GM19023 (cell line): ENCODE results near the gene RAD51B.
"Not testable (repeated sequence)": the region's sequence is repeated elsewhere in the genome, so short reads cannot be mapped to it uniquely, and the experiment has no call there.

Experiments used
- ATAC-seq: cut with Tn5 transposase; IDR thresholded peaks from one replicate; pipeline ENCODE4 v1.9.1; 2021; ENCODE audit warnings: mild to moderate bottlenecking, moderate library complexity; ENCODE audit not compliant: unreplicated experiment

The RAD51B gene

DNA sequence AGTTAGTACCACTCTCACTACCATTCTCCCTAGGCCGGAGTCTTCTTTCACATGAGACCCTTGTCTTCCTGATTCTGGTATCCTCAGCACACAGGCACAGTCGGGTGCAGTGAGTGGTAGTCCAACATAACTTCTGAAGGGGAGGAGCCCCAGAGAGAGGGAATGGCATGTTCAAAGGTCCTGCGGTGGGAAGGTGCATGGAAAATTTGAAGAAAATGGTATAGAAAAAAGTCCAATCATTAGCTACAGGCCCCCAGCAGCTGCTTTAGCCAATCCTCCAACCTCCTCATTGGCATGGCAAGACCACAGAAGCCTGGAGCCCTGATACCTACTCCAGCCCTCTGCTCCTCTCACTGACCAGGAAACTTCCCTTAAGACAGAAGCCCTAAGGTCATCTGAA, 876.7 kb downstream of the RAD51B start:
- ATAC-seq, result no peak

DNA sequence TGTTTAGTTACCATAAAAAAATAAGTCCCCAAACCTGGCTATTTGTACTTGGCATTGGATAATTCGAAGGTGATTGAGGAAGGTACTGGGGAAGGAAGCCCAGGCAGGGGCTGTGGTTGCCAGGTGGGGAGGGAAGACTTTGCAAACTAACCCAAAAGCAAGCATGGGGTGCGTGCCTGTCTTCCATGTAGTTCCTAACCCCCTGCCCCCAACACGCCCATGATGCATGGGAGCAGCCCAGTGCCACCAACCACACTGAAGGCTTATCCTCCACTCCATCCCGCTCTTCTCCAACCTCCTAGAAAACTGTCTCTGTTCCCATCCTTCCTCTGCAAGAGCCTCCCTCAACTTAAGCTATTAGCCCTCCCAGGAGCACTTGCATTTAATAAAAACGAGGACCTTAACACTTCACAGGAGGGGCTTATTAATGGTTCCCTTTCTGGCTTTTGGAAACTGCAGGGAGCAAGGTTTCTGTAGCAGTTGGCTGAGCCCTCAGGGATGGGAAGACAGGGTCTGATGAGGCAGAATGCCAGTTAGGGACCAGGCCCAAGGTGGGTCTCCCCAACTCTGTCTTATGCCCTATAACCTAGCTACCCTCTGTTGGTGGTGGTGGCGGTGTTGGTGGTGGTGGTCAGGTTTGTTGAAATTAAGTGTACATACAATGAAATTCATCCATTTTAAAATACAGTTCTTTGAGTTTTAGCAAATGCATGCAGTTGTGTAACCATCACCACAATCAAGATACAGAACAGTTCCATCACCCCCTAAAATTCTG, 877.3 kb downstream of the RAD51B start:
- ATAC-seq, result no peak

DNA sequence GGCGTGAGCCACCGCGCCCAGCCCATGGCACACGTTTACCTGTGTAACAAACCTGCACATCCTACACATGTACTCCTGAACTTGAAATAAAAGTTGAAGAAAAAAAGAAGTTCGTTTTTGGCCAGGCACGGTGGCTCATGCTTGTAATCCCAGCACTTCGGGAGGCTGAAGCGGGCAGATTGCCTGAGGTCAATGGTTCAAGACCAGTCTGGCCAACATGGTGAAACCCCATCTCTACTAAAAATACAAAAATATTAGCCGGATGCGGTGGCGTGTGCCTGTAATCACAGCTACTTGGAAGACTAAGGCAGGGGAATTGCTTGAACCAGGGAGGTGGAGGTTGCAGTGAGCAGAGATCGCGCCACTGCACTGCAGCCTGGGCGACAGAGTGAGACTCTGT, 879.2 kb downstream of the RAD51B start:
- not testable (repeated sequence) for ATAC-seq

DNA sequence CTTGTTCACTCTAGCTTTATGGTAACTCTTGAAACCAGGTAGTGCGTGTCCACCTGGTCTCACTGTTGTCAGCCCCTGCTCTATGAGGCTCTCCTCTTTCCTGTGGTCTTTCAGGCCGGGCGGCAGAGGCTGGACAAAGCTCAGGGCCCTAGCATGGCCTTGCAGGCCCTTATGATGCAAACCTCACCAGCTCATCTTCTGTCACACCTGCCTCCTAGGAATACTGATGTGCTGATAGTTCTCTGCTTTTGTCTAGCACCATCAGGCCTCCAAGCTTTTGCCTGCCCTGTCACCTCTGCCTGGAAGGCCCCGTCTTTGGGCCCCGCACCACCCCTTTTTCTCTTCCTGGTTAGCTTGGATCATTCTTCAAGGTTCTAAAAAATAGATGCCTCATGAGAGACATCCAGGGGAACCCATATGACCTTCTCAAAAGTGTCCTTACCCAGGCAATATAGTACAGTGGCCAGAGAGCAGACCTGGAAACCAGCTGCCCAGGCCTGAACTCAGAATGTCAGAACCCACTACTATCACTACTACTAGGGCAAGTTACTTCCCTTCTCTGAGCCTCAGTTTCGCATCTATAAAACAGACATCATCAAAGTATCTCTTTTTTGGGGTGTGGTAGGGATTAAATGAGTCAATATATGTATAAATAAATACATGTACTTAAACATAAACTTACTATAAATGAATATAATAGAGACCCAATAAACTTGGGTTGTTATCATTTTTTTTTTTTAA, 881.6 kb downstream of the RAD51B start:
- ATAC-seq, result no peak

DNA sequence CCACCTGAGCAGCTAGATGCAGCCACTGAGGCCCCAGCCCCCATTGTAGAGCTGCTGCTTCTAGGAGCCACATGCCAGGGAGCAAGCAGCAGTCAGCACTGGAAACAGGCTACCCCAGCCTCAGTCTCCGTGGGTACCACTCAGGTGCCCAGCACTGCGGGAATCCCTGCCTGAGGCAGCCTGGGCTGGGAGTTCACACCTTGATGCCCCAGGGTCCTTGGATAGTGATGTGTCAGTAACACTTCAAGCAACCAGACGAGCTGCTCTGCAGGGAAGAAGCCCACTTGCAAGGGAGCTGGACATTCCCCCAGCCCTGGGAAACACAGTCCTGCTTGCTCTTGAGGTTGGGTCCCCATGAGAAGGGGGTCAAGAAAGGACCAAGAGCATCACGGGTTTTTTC, 882.6 kb downstream of the RAD51B start:
- ATAC-seq, result no peak

DNA sequence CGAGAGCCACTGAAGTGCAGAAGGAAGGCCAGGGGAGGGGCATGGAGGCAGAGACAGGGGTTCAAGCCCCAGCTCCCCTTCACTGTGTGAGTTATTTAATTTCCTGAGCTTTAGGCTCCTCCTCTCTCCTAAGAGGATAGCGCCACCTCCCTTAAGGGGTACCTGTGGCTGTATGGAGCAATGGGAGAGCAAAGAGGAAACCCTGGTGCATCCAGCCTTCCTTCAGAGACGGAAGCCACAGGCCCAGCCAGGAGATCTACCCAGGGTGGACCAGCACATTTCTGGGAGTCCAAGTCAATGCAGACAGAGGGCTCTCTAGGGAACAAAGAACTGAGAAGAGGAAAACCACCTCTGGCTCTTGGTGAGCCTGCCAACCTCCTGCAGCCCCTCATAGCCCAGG, 883.0 kb downstream of the RAD51B start:
- no peak for ATAC-seq

DNA sequence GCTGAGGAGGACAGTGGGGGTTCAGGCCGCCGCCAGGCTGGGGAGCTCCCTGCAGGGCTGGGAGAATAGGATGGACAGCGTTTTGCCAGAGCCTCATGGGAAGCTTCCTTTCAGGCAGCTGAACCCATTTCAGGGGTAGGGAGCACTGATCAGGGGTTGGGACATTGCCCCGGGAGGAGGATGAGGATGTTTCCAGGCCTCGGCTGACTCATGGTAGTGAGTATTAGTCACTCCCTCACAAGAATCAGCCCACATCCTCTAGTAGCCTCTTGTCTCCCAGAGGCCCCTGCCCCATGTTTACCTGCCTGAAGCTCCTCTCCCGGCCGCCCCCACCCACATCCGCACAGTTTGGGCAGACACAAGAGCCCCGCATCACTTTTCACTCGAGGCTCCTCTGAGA, 883.5 kb downstream of the RAD51B start:
- no peak for ATAC-seq

DNA sequence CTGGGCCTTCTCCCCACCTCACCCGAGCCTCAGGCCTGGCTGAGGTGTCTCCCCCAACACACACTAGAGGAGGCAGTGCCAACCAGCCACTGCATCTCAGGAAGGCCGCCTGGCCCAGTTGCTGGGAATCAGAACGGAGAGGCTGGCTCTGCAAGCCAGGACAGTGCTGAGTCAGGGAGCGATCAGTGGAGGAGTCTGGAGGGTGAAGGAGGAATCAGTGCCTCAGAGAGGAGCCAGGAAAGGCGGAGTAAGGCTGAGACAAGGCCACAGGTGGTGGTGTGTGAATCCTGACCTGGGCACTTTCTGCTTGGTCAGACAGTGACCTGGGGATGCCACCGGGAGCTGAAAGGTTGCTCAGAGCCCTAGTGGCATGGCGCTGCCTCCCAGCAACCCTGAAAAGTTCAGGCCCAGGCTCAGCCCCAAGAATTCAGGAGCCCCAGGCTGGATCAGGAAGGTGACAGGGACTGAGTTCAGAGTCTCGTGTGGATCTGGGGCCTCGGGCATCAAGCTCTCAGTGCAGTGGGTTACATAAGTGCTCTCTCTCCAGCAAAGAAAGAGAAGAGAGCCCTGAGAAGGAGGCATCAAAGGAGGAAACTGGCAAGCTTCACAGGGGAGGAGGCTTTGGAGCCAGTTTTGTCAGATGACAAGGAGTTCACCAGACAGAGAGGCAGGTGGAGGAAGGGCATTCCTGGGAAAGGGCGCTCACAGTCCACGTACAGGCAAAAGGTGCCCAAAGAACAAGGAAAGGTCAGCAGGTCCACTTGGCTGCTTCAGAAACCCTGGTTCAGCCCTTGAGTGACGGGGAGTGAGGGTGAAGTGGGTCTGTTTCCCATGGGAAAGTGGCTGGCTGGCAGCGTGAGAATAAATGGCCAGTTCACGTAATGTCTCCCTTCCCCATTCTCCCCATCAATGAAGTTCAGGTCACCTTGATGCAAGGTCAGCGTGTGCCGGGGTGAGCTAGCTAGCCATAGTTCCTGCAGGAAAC, 885.4 kb downstream of the RAD51B start:
- no peak for ATAC-seq

DNA sequence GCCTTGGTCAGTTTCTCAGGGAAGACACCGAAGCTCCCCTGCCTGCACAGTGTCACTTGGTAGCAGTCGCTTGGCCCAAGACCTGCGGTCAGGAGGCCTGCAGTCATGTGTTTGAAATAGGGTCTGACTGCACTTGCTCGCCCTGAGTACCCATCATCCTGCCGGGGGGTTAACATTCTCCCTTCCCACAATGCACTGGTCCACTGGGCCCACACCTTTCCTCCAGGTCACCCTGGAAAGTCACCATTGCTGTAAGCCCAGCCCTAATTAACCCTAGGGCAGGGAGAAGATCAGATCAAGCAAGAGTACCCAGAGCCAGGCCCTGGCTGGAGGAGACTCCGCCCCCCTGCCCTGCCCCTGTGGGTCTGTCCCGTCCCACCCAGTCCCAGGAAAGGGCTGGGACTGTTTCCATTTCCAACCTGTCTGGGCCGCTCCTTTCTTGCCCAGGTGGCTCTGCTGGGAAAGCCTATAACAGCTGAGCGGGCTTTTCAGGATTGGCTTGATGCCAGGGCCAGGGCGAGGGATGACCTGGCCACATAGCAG, 886.2 kb downstream of the RAD51B start:
- no peak for ATAC-seq

DNA sequence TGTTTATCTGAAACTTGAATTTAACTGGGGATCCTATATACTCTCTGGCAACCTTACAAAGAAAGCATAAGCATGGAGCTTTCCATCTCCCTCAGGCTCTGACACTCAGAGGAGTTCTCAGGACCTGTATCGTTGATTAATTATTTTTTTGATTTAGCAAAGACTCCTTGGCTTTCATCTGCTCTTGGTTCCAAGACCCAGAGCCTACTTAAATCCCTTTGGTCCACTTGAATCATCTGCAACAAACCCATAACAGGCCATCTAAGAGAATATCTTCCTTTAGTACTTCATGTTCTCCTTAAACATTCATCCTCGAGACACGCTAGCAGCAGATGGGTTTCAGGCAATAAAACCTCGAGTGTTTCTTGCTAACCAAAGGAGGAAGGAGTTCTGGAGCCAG, 887.9 kb downstream of the RAD51B start:
- ATAC-seq, result no peak

DNA sequence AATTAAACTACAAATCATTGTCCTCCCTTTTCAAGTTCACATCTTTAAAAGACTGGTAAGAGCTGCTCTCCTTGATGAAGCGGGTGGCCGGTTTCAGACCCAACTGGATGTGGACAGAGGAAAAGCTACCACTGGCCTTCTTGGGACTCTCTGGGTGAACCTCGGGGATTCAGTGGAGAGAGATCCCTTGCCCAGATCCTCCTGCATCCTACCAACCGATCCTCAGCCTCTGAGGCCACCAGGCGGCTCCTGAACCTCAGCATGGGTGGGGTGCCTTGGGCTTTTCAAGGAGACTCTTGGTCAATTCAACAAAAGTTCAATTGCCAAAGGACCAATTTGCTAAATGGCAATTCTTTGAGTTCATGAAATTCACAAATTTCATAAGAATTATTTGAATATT, 888.8 kb downstream of the RAD51B start:
- ATAC-seq, result no peak

DNA sequence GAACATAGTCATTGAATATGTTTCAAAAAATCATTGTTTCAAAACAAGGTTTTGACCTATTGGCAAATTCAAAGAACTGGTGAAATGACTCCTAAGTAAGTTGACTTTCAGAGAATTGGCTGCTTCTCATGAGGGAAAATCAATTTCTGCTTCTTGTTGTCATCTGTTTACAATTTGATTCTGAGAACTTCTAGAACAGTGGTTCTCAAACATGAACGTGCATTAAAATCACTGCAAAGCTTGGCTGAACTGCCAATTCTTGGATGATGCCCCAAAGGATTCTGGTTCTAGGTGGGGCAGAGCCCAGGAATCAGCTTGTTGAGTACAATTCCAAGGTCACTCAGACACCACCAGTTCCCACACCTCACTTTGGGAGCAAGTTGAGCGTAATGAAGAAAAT, 889.4 kb downstream of the RAD51B start:
- ATAC-seq, result no peak

DNA sequence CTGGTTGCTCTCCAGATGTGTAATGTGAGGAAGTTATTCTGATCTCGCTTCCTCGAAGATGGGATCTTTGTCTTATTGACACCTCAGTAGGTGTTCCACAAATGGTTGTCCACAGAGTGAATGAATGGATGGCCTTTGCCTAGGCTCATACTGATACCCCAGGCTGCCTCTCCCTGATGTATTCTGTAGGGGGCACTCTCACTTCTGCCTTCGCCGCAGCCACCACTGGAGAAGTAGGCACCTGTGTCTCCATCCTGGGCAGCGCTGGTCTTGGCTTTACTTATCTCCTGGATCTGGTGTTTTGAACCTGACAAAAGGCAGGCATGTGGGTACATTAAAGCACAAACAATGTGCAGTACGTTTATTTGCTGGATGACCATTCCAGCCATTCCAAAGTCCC, 891.2 kb downstream of the RAD51B start:
- no peak for ATAC-seq

DNA sequence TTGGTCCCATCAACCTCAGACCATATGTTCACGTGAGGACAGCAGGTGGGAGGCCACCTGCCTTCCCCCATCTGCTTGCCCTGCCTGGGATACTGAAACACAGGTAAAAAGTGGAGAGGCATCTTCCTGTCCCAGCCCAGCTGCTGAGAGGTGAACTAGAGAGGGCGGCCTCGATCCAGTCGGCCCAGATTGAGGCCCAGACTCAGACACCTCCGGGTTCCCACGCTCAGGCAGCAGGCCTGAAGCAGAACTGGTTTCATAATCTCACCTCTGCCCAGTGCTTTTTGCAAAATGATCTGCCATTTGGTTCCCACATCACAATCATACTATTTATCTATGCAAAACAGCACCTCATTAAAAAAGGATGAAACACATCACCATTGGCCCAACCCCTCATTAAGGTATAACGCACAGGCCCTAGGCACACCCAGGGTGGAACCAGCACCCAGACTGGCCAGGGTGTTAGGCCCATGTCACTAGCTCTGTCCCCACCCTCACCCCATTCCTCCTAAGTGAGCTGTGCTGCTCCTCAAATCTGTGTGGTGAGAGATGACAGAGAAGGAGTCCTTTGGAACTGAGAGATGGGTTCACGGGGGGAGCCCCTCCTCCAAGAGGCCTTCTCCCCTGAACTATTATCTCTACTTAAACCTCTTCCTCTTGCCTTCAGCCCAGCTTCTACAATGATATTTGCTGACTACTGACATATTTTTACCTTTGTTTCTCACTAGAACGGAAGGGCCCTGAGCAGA, 892.2 kb downstream of the RAD51B start:
- ATAC-seq, result no peak

DNA sequence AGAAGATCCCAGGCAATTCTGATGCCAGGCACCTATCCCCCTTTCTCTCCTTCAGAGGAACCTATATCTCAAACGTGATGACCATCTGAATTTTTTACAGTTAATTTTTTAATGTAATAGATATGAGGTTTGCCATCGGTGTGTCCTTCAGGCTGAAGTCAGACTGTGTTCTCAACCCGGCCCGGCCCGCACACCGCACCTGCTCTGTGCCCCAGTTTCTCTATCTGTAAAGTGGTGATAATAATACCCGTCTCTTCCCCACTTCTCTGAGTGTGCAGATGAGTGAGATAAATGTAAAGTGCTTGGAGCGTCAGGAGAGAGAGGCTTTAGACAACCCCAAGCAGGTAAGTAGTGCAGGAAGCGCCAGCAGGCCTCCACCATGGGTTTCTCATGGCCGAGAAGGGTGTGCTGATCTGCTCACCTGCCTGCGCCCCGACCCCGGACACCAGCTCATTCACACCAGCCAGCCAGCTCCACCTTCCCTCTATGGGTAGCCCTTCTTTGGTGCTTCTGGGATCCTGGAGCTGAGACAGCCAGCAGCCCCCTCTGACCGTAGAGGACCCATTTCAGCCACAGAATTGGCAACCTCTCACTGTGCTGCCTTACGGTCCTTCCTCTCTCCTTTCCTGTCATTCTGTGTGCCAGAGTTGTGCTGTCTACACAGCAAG, 893.3 kb downstream of the RAD51B start:
- no peak for ATAC-seq

DNA sequence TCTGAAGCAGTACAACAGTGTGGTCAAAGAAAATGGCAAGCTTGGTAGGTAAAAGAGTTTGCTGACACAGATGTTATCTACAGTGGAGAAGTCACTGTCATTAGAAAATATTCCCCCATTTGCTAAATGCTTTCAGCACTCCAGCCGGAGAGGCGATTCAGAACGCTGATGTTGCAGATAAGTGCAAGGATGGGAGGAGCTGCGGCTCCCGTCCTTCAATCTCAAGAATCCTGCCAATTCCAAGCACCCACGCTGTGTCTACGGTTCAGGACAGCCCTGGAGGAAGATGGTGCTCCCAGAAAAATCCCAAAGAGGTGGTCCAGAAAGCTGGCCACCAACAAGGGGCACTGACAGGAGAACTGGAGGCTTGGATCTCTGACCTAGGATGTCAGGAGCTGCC, 894.2 kb downstream of the RAD51B start:
- ATAC-seq, result no peak

DNA sequence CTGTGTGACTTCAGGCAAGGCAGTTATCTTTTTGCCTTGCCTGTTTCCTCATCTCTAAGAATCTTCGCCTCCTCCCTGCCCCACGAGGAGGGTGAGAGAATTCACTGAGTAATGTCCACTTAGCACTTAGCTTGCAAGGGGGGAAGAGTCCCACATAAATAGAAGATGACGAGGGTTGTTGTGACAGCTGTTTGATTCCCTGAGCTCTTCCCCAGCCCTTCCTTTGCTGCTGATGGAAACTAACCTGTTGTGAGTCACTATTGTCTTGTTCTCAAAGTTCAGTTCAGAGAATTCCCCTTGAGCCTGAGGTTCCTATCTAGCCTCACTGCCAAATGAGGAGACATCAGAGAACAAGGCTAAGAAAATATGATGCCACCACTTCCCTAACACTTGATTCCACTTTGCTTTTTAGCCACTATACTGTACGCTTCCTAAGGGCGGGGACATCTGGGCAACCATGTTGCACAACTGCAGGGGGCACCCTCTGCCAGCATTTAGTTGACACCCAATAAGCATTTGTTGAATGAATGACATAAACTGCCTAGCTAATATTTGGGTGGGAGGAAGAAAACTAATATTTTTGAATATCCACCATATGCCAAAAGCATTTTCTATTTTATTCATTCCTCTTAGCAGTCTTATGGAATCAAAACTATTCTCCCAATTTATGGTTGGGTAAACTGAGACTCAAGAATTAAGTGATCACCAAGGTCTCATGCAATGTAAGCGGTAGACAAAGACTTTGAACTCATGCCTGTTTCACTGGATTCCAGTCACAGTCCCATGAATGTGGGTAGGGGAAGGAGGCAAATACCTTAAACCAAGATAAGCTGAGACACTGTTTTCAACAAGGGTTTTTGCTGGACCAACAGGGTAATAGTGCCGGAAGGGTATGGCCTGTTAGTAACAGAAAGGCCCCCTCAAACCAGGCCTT, 895.7 kb downstream of the RAD51B start:
- ATAC-seq, result no peak

DNA sequence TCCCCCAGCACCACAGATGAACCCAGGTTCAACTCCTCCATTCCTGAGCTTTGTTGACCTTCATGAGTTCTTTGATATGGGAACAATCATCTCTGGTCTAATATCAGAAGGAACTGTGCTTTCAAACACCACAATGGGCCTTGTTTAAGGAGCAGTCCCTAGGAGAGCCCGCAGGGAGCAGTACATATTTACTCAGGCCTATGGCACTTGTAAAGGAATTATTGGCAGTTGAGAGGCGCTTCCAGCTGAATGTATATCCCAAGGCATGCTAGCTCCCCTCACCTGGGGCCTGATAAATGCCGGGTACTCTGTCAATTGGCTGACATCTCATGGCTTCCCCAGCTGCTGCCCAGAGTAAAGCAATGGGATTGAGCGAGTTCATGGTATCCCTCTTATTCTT, 897.1 kb downstream of the RAD51B start:
- ATAC-seq, result no peak
